Muscle layer of duodenum (tissue), 2 donors: ENCODE results near the gene BIVM.

ENCODE experiments used
- H3K27ac ChIP-seq: one replicate; pipeline ENCODE4 v1.7.0; 2013; ENCODE audit warnings: mild to moderate bottlenecking, low read length
- H3K27me3 ChIP-seq: one replicate; pipeline ENCODE4 v1.7.0; 2013; ENCODE audit warnings: low read depth, mild to moderate bottlenecking, control low read depth, low read length
- H3K36me3 ChIP-seq, 2 donors: one replicate each; pipeline ENCODE4 v1.7.0; 2013; ENCODE audit warnings: low read length in 2 of 2, control low read depth in 1 of 2, mild to moderate bottlenecking in 1 of 2; ENCODE audit not compliant: insufficient read depth in 2 of 2, control insufficient read depth in 1 of 2
- H3K4me1 ChIP-seq, 2 donors: one replicate each; pipeline ENCODE4 v1.7.0; 2013; ENCODE audit warnings: low read length in 2 of 2, mild to moderate bottlenecking in 2 of 2, control low read depth in 1 of 2, moderate library complexity in 1 of 2; ENCODE audit not compliant: insufficient read depth in 2 of 2, control insufficient read depth in 1 of 2
- H3K4me3 ChIP-seq, 2 donors: one replicate each; pipeline ENCODE4 v1.7.0; 2013; ENCODE audit warnings: low read length in 2 of 2, low read depth in 1 of 2, mild to moderate bottlenecking in 1 of 2
- H3K9me3 ChIP-seq, 2 donors: one replicate each; pipeline ENCODE4 v1.7.0; 2013; ENCODE audit warnings: low read length in 2 of 2, control low read depth in 1 of 2, mild to moderate bottlenecking in 1 of 2; ENCODE audit not compliant: control insufficient read depth in 1 of 2
- donor health status: healthy.

Gene BIVM

GRCh38 chr13:102793611-102794355, 5.1 kb upstream of the BIVM start:
- Histone ChIP-seq H3K27ac (no peak overlapping the region), H3K4me1 (peaks cover 0 to 7% of the 10 kb centered on the region in 2 donors), H3K36me3 (peaks cover 0 to 35% of the 10 kb centered on the region in 2 donors), H3K9me3 (no peaks in the 10 kb centered on the region), H3K4me3 (no peak overlapping the region), H3K27me3 (no peaks in the 10 kb centered on the region)

- H3K27ac ChIP-seq: peak overlapping the region; percentile 23
- peak overlapping the region; percentile 83 to 99 for H3K4me3 ChIP-seq
- H3K36me3 ChIP-seq: no peaks in the 10 kb centered on the region
- H3K27me3 ChIP-seq: no peaks in the 10 kb centered on the region
- H3K4me1 ChIP-seq: peaks cover 3 to 10% of the 10 kb centered on the region in 2 donors
- no peaks in the 10 kb centered on the region for H3K9me3 ChIP-seq
Measured at GRCh38 chr13:102799426-102800144, 666 bp downstream of the BIVM start.

- Histone ChIP-seq H3K4me3 (peak overlapping the region; percentile 83 to 99), H3K4me1 (peaks cover 3 to 10% of the 10 kb centered on the region in 2 donors), H3K27ac (peak overlapping the region; percentile 60), H3K9me3 (no peaks in the 10 kb centered on the region), H3K27me3 (no peaks in the 10 kb centered on the region), H3K36me3 (no peaks in the 10 kb centered on the region)
Measured at GRCh38 chr13:102800145-102801041, 1.5 kb downstream of the BIVM start.

- Histone ChIP-seq H3K4me3 (no peak overlapping the region), H3K27me3 (no peaks in the 10 kb centered on the region), H3K4me1 (peaks cover 0 to 3% of the 10 kb centered on the region in 2 donors), H3K27ac (no peak overlapping the region), H3K36me3 (peaks cover 0 to under 1% of the 10 kb centered on the region in 2 donors), H3K9me3 (no peaks in the 10 kb centered on the region)
Measured at GRCh38 chr13:102805680-102806079, 6.8 kb downstream of the BIVM start.

- Histone ChIP-seq H3K27ac (no peak overlapping the region), H3K27me3 (no peaks in the 10 kb centered on the region), H3K36me3 (peaks cover 0 to 8% of the 10 kb centered on the region in 2 donors)
Measured at GRCh38 chr13:102807699-102808098, 8.8 kb downstream of the BIVM start.

GRCh38 chr13:102812611-102813287, 13.8 kb downstream of the BIVM start:
- peaks cover 0 to 4% of the 10 kb centered on the region in 2 donors for H3K9me3 ChIP-seq
- H3K36me3 ChIP-seq: peaks cover 0 to 12% of the 10 kb centered on the region in 2 donors
- H3K4me1 ChIP-seq: no peaks in the 10 kb centered on the region
- no peak overlapping the region for H3K4me3 ChIP-seq
- H3K27ac ChIP-seq: no peak overlapping the region
- H3K27me3 ChIP-seq: no peaks in the 10 kb centered on the region

More at GRCh38 chr13:102807699-102808098, 8.8 kb downstream of the BIVM start:
- Histone ChIP-seq H3K9me3 (peaks cover 0 to 4% of the 10 kb centered on the region in 2 donors), H3K4me3 (no peak overlapping the region), H3K4me1 (no peaks in the 10 kb centered on the region)

GRCh38 chr13:102814025-102814607, 15.2 kb downstream of the BIVM start:
- Histone ChIP-seq H3K4me1 (no peaks in the 10 kb centered on the region), H3K36me3 (peaks cover 0 to 14% of the 10 kb centered on the region in 2 donors), H3K27ac (no peak overlapping the region), H3K4me3 (no peak overlapping the region), H3K27me3 (no peaks in the 10 kb centered on the region), H3K9me3 (peaks cover 0 to 4% of the 10 kb centered on the region in 2 donors)

GRCh38 chr13:102814793-102815192, 15.9 kb downstream of the BIVM start:
- no peaks in the 10 kb centered on the region for H3K4me1 ChIP-seq
- H3K9me3 ChIP-seq: peaks cover 0 to 4% of the 10 kb centered on the region in 2 donors
- no peak overlapping the region for H3K4me3 ChIP-seq
- no peak overlapping the region for H3K27ac ChIP-seq
- peaks cover 0 to 19% of the 10 kb centered on the region in 2 donors for H3K36me3 ChIP-seq
- no peaks in the 10 kb centered on the region for H3K27me3 ChIP-seq

- Histone ChIP-seq H3K4me1 (no peaks in the 10 kb centered on the region), H3K4me3 (no peak overlapping the region), H3K27ac (no peak overlapping the region), H3K27me3 (no peaks in the 10 kb centered on the region), H3K9me3 (peaks cover 0 to 4% of the 10 kb centered on the region in 2 donors), H3K36me3 (peaks cover 0 to 20% of the 10 kb centered on the region in 2 donors)
Measured at GRCh38 chr13:102815788-102816187, 16.9 kb downstream of the BIVM start.

GRCh38 chr13:102816708-102817107, 17.8 kb downstream of the BIVM start:
- Histone ChIP-seq H3K36me3 (peaks cover 2 to 16% of the 10 kb centered on the region in 2 donors), H3K9me3 (peaks cover 0 to 2% of the 10 kb centered on the region in 2 donors), H3K27ac (no peak overlapping the region), H3K4me3 (no peak overlapping the region), H3K4me1 (no peaks in the 10 kb centered on the region), H3K27me3 (no peaks in the 10 kb centered on the region)
